GM19455 (cell line): ENCODE measurements around the gene C1QB.

Experiments used
- ATAC-seq: cut with Tn5 transposase; IDR thresholded peaks from one replicate; pipeline ENCODE4 v1.9.1; 2021; ENCODE audit not compliant: unreplicated experiment

The C1QB gene, protein sequence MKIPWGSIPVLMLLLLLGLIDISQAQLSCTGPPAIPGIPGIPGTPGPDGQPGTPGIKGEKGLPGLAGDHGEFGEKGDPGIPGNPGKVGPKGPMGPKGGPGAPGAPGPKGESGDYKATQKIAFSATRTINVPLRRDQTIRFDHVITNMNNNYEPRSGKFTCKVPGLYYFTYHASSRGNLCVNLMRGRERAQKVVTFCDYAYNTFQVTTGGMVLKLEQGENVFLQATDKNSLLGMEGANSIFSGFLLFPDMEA

DNA sequence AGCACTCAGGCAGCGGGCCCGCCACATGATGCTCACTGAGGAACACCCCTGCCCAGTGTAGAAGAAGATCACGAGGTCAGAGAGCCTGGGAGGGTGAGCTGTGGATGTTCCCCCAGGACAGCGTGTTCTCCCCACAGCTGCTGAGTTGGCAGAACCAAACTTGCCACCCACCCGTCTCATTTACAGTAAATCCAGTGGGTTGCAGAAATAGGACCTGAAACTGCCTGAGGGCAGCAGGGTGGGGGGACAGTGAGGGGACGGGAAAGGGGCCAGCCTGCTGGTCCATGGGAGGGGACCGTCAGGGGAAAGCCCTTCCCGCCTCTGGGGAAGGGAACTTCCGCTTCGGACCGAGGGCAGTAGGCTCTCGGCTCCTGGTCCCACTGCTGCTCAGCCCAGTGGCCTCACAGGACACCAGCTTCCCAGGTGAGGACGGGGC, at the start of gene C1QB:
Gene C1QB (plus strand): TSS at position 356 of the 436 bp plus-strand sequence. CDS start 6,227 bp downstream, outside the sequence.
- ATAC-seq, result no peak

DNA sequence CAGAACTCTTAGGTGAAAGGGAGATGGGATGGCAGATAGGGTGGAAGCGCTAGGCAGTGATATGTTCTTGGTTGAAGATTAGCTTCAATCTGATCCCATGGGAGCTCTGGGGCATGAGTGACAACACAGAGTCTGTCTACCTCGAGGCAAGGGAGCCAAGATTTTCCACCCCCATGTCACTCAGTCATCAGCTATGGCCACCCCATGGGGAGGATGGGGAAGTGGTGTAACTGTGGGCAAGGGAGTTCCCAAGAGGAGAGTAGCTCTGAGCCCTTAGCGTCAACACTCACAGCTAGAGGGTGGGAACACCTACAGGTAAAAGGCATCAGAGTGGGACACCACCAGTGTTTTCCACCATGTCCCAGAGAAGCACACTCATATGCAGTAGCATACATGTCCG, 46.9 kb upstream of the C1QB start:
- ATAC-seq, result no peak

DNA sequence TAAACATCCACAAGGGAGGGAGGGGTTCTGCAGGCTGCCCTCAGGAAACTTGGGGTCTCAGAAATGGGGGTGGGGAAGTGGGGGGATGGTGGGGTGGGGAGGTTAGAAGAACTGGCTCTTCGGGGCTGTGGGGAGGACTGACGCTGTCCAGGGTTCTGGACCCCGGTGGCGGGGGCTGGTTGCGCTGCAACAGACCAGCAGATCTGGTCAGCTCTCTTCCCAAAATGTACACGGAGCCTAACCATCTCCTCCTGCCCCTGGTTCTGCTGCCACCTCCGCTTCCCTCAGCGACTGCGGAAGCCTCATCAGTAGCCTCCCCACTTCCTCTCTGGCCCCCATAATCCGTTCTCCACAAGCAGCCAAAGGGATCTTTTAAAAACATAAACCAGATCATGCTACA, 45.9 kb upstream of the C1QB start:
- no peak for ATAC-seq

DNA sequence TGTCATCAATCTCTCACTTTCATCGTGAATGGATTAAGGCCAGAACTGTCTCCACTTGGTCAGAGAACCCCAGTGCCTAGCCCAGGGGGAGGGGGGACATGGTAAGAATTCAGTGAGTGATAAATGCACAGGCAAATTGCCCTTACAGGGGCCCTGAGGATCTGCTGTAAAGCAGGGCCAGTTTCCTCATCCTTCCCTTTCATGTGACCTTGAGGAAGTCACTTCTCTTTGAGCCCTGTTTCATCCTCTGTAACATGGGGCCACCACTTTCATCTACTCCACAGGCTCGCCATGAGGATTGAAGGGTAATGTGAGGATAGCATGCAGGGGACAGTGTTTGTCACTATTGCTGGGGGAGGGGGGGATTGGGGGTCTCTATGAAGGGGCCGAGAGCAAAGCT, 44.7 kb upstream of the C1QB start:
- no peak for ATAC-seq

DNA sequence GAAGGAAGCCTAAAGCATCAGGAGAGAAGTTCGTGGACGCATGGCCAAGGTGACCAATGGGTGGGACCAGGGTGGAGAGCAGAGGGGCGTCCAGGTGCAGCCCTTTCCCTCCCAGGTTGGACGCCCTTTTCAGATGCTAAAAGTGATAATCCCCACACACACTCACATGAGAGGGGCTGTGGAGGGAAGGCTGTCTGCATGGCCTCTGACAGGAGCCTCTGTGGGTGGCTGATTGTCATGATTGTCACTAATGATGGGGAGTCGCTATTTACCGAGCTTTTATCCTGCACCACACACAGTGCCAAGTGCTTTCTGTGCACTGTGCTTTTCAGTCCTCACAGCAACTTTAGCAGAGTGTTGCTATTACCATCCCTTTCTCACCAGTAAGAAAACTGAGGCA, 43.7 kb upstream of the C1QB start:
- no peak for ATAC-seq

DNA sequence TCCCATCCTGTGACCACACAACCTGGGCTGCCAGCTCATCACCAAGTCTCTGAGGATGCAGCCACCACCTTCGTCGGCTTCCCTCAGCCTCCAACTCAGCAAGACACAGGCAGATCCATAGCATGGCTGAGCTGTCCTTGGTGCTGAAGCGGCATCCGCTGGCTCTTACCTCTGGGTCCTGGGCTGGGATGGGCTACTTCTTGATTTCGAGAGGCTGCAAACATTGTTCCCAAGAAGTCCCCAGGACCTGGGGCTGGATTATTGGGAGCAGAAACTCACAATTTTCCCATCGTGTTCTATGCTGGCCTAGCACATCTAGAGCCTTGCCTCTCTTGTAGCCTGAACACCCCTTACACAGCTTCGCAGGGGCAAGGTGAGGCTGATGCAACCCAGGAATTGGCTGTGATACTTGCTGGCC, 41.5 kb upstream of the C1QB start:
- ATAC-seq, result no peak

DNA sequence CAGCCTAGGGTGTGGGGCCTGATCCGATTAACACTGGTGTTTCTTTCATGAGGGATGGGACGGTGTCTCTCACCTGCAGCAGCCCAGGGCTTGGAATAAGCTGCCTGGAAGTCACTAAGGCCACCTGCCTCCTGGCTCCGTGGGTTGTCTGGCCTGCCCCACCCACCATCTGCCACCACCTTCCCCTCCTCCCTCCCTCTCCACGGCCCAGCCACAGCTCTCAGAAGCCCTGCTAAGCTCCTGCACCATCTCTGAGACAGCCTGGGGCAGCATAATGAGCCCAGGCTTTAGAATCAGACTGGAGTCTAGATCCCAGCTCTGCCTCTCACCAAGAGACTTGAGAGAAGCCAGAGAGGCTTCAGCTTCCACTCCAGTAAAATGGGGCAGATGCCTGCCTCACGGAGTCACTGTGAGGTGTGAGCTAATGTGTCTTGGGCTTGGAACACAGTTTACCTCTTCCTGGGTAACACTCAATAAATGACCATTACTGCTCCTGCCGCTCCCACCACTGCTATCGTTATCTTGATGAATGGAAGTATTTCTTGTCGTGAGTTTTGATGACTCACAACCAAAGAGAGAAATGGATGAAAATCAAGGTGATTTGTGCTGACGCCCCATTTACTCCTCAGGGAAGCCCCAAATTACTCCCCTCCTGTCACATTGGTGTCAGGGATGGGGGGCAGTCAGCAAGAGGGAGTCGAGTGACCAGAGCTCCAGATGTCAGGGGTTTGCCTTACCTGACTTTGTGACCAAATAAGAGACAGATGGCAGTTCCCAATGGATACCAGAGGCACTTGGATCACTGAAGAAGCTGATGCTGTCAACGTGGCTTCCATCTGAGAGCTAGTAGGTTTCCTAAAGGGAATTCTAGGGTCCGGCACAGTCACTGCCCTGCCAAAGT, 40.1 kb upstream of the C1QB start:
- no peak for ATAC-seq

DNA sequence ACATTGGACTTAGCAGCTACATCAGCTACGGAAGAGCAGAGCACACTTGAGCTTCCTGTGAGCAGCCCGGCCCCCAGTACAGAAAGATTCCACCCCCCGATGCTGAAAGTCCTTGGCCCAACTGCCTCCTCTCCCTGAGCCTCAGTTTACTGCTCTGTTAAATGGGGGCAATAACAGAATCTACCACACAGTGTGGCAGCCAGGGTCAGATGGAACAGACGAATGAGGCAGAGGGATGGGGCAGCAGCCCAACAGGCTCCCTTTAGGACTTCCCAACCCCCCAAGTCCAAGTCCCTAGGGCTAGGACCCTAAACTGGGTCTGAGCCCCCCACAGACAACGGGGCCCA, 39.5 kb upstream of the C1QB start:
- ATAC-seq, result no peak

DNA sequence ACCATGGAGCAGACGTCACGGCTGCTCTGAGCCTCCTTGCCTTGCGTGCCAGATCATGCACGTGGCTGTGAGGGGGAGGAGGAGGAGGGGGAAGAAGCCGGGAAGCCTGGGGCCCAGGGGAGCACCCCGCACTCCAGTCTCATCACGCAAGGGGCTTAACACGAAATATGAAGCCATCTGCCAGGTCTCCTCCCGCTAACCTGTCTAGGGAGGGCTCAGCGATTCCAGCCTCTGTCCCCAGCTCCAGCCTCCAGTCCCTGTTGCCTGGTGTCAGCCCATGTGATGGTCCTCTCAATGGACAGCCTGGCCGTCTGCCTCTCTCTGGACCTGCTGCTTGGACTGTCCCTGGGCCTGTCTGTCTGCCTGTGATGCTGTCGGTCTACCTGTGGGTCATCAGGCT, 39.1 kb upstream of the C1QB start:
- no peak for ATAC-seq

DNA sequence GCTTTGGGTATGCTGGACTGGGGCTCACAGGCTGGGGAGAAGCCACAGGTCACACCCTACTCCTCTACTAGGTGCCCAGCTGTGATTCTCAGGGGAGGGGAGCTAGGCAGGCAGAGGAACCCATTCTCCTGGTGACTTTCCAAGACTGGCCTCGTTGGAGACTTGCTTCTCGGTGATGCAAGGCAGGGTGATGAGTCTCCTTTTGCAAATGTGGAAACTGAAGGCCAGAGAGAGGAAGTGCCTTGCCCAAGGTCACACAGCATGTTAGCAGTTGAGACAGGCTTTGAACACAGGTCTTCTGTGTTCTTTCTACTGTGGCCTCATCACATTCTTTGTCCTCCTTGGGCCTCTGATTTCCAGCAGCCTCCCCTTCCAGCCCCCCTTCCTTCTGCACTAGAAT, 37.1 kb upstream of the C1QB start:
- ATAC-seq, result no peak

DNA sequence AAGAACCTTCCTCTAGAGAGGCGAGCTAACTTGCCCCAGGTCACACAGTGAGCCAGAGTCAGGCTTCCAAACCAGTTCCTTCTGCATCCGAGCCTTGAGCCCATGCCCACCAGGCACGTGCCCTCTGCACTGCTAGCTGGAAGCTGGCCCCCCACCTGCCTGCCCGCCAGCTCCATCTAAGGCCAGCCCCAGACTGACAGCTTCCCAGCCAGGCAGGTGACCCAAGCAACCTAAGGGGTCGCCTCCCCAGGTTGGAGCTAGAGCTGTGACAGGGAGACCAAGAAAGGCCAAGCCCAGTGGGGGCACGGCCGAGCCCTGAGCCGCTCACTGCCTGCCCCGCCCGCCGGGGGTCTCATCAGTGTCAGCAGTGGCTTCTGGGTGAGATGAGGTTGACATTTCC, 36.5 kb upstream of the C1QB start:
- no peak for ATAC-seq

DNA sequence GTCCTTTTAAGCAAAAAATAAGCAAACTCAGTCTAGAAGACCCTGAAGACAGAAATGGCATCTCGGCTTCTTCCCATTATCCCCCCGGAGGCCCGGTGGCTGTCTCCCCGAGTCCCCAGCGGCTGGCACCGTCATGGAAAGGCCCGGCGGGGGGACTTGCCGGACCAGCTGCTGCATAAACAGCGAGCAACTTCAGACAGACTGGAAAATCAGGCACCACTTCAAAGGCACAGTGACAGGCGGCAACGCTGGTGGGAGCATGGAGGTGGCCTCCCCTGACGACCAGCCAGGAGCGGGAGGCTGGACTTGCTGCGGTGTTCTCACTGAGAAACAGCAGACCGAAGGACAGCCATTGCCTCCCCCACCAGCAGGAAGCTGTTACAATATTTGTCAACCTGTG, 35.0 kb upstream of the C1QB start:
- no peak for ATAC-seq

DNA sequence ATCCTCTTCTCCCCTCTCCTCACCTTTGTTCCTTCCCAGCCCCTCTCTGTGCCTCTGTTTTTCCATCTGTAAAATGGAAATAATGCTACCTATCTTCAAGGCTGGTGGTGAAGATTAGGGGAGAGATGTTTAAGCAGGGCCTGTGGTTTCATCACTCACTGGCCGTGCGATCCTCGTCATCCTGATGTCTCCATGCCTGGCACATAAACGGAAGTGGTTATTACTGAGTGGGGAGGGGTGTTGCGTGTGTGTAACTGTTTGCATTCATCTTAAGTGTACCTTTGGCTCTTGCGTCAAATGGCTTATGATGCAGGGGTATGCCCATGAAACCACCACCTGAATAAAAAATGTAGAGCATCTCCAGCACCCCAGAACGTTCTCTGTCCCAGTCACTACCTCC, 33.8 kb upstream of the C1QB start:
- ATAC-seq, result no peak

DNA sequence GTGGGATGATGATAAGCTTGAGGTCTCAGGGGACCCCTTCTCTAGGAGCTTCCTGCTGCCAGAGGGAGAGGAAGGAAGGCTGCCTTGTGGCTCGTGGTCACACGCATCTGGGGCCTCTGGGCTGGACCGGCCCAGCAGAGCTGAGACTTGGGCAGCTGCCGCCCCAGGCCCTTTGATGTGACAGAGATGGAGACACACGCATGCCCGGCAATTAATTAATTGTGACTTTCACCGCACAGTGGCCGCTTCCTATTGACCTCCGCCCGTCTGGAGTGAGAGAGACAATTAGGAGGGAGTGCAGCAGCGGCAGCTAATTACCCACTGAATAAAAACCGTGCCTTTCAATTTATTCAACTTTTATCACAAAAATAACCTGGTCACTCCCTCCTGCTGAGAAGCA, 33.2 kb upstream of the C1QB start:
- no peak for ATAC-seq

DNA sequence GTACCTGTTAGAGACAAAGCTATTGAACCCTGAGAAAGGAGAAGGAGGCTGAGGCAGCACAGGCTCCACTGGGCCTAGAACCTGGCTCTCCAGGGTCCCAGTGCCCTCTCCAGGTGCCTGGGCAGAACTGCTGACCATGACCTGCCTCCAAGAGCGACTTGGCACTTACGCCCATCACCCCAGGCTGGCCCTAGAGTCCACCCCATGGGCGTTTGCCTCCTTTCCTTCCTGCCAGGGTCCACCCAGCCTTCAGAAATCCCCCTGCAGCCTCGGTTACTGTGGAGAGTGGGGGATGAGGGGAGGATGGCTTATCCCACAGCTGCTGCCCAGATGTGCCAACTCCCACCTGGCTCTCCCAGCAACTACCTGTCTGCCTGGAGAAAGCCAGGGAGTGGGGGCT, 31.3 kb upstream of the C1QB start:
- ATAC-seq, result no peak

DNA sequence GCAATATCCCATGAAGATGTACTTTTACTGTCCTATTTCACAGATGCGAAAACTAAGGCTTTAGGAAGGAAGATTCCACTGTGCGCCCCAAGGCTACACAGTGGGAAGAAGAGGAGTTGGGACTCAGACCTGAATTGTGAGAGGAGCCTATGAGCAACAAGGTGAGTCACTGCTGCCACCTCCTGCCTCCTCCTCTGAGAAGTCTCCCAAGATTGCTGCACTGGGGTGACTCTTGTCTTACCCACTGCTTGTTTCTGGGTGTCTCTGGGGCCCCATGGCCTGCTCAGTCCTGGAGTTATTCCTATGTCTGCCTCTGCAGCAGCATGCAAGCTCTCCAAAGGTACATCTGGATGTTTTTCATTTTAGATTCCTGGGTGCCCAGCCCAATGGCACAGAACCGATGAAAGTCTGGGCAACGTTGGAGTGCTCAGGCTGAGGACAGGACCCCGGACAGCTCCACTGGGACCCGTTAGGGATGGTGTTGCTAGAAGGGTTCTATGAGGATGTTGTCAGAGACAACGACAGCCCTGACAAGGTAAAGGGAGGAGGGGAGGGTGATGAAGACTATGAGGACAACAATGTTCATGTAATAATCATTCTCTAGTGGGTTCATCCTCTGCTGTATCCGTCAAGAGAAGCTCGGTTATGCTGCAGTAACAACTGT, 27.6 kb upstream of the C1QB start:
- ATAC-seq, result no peak

DNA sequence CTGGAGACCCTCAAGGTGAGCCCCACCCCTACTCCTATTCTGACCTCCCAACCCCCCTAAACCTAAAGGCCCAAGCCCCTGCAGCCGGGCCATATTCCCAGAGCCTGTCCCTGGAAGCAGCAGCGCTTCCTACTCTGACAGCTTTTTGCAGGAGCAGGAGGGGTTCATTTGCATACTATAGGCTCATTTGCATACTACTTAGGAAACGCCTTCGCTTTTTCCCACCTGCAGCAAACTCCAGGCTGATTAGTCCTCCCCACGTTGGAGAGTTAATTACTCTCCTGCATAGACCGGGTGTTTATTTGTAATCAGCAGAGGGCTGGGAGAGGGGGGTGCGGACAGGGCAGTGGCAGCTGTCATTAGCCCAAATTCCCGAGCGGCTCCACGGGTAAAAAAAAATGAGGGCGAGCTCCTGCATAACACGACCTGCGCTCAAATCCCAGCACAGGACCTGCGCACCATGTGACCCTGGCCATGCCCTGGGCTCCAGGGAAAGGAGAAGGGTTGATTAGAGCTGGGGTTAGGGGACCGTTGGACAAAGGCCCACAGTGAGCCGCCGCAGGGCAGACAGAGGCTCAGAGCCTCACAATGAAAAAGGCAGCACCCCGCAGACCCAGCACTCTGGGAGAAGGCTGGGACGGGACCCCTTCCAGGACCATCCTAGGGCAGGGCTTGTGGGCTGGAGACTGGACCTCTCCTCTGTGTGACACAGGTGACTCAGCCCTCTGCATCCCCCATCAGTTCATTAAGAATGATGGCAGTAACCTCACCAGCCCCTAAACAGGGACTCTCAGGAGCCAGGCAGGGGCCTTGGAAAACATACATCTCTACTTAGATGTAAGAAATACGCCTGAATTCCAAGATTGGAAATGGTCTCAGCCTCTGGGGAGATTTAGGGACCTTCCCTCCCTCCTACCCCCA, 26.5 kb upstream of the C1QB start:
- no peak for ATAC-seq

DNA sequence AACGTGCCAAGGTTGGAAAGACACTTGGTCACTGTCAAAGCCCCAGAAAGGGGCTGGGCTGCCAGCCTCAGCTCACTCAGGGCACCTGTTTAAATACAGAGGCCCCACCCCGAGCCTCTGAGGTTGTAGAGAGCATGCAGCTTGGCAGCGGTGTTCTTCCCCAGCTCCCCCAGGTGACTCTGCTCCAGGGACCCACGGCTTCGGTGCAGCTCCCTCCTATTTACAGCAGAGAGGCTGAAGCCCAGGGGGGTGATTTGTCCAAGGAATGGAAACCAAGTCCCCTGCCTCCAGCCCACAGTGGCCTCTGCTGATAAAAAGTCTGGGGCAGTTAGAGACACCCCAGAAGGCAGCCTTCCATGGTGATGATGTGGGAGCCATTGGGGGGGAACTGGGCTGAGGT, 25.7 kb upstream of the C1QB start:
- ATAC-seq, result no peak

DNA sequence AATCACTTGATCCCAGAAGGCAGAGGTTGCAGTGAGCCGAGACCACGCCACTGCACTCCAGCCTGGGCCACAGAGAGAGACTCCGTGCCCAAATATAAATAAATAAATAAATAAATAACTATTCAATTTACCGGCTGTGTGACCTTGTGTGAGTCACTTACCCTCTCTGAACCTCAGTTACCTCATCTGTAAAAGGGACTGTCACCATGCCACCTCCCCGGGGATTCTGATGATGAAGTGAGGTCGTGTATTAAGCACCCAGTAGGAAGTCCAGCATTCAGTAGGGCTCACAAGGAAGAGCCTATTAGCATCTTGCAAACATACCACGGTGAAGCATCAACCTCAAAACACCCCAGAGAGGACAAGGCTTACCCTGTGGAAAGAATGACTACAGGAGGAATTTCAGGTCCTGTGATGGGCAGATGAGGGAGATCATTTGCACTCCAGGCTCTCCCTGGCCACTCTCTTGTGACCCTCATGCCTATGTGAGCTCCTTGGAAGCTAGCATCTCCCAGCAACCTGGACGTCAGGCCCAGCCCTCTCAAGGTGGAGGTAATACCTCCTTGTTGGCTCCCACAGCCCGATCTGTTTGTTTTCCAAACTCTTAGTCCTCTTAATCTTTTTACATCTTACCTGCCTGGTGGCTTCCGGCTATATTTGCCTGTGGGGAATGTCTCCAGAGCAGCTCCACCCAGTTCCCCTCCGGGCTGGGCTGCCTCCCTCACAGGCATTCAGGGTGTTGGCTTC, 24.2 kb upstream of the C1QB start:
- no peak for ATAC-seq

DNA sequence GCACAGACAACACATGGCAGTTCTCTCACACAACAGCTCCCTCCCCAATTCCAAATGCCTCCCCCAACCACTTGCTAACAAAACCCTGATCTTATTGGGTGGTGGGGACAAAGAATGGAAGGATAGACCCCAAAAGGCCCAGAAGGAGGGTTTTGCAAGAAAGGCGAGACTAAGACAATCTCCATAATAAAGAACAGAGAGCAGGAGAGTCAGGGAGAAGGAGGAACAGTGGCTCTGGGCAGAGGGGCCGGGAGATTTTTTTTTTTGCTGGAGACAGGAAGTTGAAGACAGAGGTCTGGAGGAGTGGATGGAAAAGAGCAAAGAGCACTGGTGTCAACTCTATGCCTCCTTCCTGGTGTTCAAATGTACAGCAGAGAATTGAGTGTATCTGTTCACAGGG, 23.1 kb upstream of the C1QB start:
- no peak for ATAC-seq
